Activated CD4-positive, alpha-beta memory T cell treated with anti-CD3 and anti-CD28 coated beads, Interleukin-2, amount 10 ng/mL, durations not matched to agents 7 days and 5 days (primary cell): ENCODE measurements around the gene FXYD1. TPM values are rescaled to one million over a fixed set of nuclear protein-coding genes. Genes with fewer than 3 reads are reported as not detected.

Experiments
- CTCF ChIA-PET: fragments of 350-600 bp; sonication (Branson Sonifier 250); formaldehyde crosslinking; loops from one replicate; lab custom pipeline; 2021; ENCODE audit warnings: antibody characterized with exemption, inconsistent platforms; lab: Charles Lee
- POLR2A ChIA-PET: fragments of 350-600 bp; sonication (Branson Sonifier 250); formaldehyde crosslinking; loops from one replicate; lab custom pipeline; 2021; ENCODE audit warnings: antibody characterized with exemption; lab: Charles Lee
- DNase-seq: peaks from one replicate; pipeline ENCODE4 v3.0.0-alpha.2; 2020
- H3K27ac Mint-ChIP-seq: one replicate; pipeline ENCODE4 v1.8.0; 2021; ENCODE audit warnings: mild to moderate bottlenecking, mixed read lengths
- H3K27me3 Mint-ChIP-seq: one replicate; pipeline ENCODE4 v1.8.0; 2021; ENCODE audit warnings: mixed read lengths
- H3K36me3 Mint-ChIP-seq: one replicate; pipeline ENCODE4 v1.8.0; 2021; ENCODE audit warnings: low read depth, mixed read lengths
- H3K4me1 Mint-ChIP-seq: one replicate; pipeline ENCODE4 v1.8.0; 2021; ENCODE audit warnings: mixed read lengths
- H3K4me3 Mint-ChIP-seq: one replicate; pipeline ENCODE4 v1.8.0; 2021; ENCODE audit warnings: mild to moderate bottlenecking, mixed read lengths
- H3K9me3 Mint-ChIP-seq: one replicate; pipeline ENCODE4 v1.8.0; 2021; ENCODE audit warnings: mixed read lengths
- total RNA-seq, 2 experiments: library from RNA; stranded (reverse); gene quantifications; one replicate each; pipeline ENCODE4 v1.2.3, GENCODE V29; 2021

The FXYD1 gene
- total RNA-seq, 2 experiments from 2014 or later, result 3.3 to 3.6 TPM

DNA sequence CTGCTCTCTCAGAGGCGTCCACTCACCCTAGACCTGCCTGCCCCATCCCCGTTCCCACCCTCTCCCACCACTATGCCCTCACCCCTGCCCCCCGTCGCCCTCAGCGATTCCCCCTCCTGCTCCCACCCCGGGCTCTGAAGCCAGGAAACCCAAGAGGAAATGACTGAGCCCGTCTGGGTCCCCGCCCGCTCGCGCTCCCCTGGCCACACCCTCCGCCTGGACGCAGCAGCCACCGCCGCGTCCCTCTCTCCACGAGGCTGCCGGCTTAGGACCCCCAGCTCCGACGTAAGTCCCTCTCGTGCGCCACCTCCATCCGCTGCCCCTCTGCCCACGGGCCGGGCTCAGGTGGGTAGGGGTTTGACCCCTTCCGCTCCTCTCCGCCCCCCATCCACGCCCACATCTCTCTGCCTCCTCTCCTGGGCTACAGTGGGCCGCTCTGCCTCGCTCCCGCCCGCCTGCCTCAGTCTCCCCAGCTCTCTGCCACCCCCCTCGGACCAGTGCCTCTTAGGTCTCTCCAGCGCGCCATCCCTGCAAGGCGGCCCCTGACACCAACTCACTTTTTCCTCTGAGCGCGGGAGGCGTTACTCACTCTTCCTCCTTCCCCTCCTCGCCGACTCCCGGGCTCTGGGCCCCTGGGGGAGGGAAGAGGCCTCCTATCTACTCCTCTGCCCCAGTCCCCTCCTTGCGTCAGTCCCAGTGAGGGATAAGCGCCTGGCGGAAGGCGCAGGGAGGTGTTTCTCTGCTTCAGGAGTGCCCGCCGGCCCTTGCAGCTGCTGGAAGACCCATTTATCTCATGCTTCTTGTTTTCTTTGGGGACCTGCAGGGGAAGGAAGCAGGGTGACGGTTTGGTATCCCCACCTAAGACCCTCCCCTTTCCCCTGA lies 16.1 kb downstream of the FXYD1 start, which contains the start of gene FXYD5:
FXYD5 (plus strand) TSS at position 211 of the 882 bp plus-strand sequence. CDS start 816 bp downstream, outside the sequence.
- peaks cover 4% of the 10 kb centered on the region for H3K27me3 Mint-ChIP-seq
- peak within 1 kb of the TSS; percentile 97 for H3K27ac Mint-ChIP-seq
- CTCF ChIA-PET, result interaction anchor here (0.6 to 4.9 kb wide), 28 partner anchors 8 to 1978 kb away, joined by 3 to 47 read pairs (median 4); partner anchors contain the start of genes FXYD3 and FXYD7
- H3K4me3 Mint-ChIP-seq, result peak within 1 kb of the TSS; percentile 100
- POLR2A ChIA-PET, result interaction anchor here (0.8 to 10.6 kb wide), 14 partner anchors 8 to 725 kb away, joined by 3 to 106 read pairs (median 8); partner anchors contain the start of genes FXYD7 and USF2
- H3K9me3 Mint-ChIP-seq, result peaks cover 2% of the 10 kb centered on the region
- peak; percentile 76 for DNase-seq
- H3K4me1 Mint-ChIP-seq, result peaks cover 57% of the 10 kb centered on the region
- H3K36me3 Mint-ChIP-seq, result peaks cover 57% of the 10 kb centered on the region

DNA sequence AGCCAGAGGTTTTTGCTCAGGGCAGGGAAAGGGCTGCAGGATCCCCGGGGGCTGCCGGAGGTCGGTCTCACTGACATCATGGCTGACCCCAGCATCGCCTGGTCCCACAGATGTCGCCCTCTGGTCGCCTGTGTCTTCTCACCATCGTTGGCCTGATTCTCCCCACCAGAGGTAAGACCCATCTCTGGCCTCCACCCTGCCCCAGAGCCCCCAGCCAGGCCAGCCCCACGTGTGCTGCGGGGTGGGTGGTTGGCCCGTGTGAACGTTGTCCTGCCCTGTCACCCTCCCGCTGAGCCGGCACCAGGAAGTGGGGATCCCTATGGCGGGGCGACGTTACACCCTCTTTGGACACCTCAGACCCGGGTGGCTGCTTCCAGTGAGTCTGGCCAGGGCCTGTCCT lies 16.8 kb downstream of the FXYD1 start:
- peaks cover 2% of the 10 kb centered on the region for H3K9me3 Mint-ChIP-seq
- peak overlapping the region; percentile 97 for H3K27ac Mint-ChIP-seq
- CTCF ChIA-PET, result no interaction called here
- POLR2A ChIA-PET, result interaction anchor here (3.1 to 10.6 kb wide), 6 partner anchors 13 to 111 kb away, joined by 15 to 106 read pairs (median 36); partner anchors contain the start of gene FXYD7
- H3K36me3 Mint-ChIP-seq, result peaks cover 64% of the 10 kb centered on the region
- peaks cover 57% of the 10 kb centered on the region for H3K4me1 Mint-ChIP-seq
- H3K4me3 Mint-ChIP-seq, result peak overlapping the region; percentile 100
- peak; percentile 43 for DNase-seq
- peaks cover 4% of the 10 kb centered on the region for H3K27me3 Mint-ChIP-seq

DNA sequence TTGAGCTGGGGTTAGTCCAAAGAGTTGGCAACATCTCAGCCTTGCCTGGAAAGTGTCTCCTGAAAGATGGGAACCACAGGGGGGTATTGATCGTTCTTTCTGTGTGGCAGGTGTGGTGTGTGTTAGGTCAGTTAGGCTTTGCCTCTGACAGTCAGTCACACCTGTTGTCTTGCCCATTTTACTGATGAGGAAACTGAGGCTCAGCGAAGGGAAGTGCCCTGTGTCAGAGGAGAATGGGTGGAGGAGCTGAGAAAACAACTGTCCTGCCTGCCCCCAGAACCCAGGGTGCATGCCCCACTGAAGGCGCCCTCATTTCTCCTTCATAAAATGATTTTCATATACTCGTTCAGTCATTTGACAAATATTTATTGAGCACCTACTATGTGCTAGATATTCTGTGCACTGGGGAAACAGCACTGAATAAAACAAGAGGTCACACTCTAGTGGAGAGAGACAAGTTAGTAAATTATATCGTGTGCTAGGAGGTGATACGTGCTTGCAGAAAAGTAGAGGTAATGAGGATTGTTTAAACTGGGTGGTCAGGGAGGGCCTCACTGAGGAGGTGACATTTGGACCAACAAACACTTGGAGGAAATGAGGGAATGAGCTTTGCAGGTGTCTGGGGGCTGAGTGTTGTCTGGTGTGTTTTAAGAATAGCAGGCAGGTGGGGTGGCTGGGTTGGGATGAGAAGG lies 17.5 kb downstream of the FXYD1 start:
- Mint-ChIP-seq H3K4me3 (peak overlapping the region; percentile 100), H3K36me3 (peaks cover 70% of the 10 kb centered on the region), H3K27ac (peak overlapping the region; percentile 97), H3K4me1 (peaks cover 55% of the 10 kb centered on the region), H3K27me3 (peaks cover 4% of the 10 kb centered on the region), H3K9me3 (peaks cover 4% of the 10 kb centered on the region)
- POLR2A ChIA-PET, result interaction anchor here (1.0 to 10.6 kb wide), 8 partner anchors 14 to 110 kb away, joined by 3 to 106 read pairs (median 30); partner anchors contain the start of gene FXYD7
- DNase-seq, result no peak
- CTCF ChIA-PET, result interaction anchor here (0.7 to 0.8 kb wide), 3 partner anchors 14 to 504 kb away, joined by 3 to 4 read pairs (median 3); no protein-coding TSS in a partner anchor

DNA sequence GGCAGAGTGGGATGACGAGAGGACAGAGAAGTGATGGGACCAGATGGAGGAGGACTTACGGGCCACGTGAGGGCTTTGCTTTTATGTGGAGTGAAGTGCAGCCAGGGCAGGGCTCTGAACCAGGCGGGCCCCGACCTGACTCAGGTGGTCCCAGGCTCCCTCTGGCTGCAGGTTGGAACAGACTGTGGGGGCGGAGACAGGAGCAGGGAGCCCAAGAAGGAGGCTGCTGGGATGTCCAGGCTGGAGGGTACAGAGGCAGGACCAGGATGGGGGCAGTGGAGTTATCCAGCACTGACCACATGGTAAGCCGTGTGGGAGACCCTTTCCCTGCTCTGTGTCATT lies 18.0 kb downstream of the FXYD1 start:
- CTCF ChIA-PET, result interaction anchor here (0.7 to 0.8 kb wide), 3 partner anchors 15 to 504 kb away, joined by 3 to 4 read pairs (median 3); no protein-coding TSS in a partner anchor
- peak overlapping the region; percentile 97 for H3K27ac Mint-ChIP-seq
- peaks cover 76% of the 10 kb centered on the region for H3K36me3 Mint-ChIP-seq
- H3K4me1 Mint-ChIP-seq, result peaks cover 60% of the 10 kb centered on the region
- peaks cover 4% of the 10 kb centered on the region for H3K27me3 Mint-ChIP-seq
- peak overlapping the region; percentile 100 for H3K4me3 Mint-ChIP-seq
- POLR2A ChIA-PET, result interaction anchor here (1.0 to 10.6 kb wide), 5 partner anchors 8 to 56 kb away, joined by 3 to 106 read pairs (median 4); no protein-coding TSS in a partner anchor
- peaks cover 9% of the 10 kb centered on the region for H3K9me3 Mint-ChIP-seq
- no peak for DNase-seq

DNA sequence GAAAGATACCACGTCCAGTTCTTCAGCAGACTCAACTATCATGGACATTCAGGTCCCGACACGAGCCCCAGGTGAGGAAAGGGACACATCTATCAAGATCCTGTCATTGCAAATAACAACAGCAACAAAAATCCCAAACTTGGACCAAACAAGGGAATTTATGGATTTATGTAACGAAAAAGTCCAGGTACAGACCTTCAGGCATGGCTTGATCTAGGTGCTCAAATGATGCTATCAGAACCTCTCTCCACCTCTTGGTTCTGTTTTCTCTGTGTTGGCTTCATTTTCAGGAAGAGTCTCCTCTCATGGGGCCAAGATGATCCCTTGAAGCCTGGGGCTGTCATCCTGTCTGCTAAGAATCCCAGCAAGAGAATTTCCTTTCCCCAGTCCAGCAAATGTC lies 18.8 kb downstream of the FXYD1 start:
- ChIA-PET POLR2A (interaction anchor here (1.1 to 10.6 kb wide), 2 partner anchors 8 to 13 kb away, joined by 3 to 106 read pairs; no protein-coding TSS in a partner anchor), CTCF (interaction anchor here (1.2 kb wide), 1 partner anchor 15 kb away, joined by 5 read pairs; no protein-coding TSS in a partner anchor)
- peaks cover 84% of the 10 kb centered on the region for H3K36me3 Mint-ChIP-seq
- H3K27me3 Mint-ChIP-seq, result peaks cover under 1% of the 10 kb centered on the region
- H3K4me1 Mint-ChIP-seq, result peaks cover 61% of the 10 kb centered on the region
- H3K27ac Mint-ChIP-seq, result no peak overlapping the region
- H3K9me3 Mint-ChIP-seq, result peaks cover 16% of the 10 kb centered on the region
- peak overlapping the region; percentile 100 for H3K4me3 Mint-ChIP-seq
- DNase-seq, result no peak

DNA sequence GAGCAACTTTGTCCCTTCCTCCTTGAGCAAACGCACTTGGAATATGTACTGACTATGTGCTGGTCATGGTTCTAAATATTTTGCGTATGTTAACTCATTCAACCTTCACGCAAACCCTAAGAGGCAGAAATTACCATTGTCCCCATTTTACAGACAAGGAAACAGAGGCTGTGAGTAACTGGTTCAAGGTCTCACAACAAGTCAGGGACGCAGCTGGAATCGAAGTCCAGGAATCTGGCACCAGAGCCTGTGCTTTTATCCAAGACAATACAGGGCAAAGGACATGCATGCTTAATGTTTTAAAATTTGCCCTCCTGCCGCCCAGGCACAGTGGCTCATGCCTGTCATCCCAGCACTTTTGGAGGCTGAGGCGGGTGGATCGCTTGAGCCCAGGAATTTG lies 21.0 kb downstream of the FXYD1 start:
- H3K27ac Mint-ChIP-seq, result no peak overlapping the region
- CTCF ChIA-PET, result interaction anchor here (1.6 kb wide), 1 partner anchor 58 kb away, joined by 3 read pairs; no protein-coding TSS in a partner anchor
- no peak for DNase-seq
- peaks cover 100% of the 10 kb centered on the region for H3K36me3 Mint-ChIP-seq
- POLR2A ChIA-PET, result interaction anchor here (1.3 to 10.6 kb wide), 3 partner anchors 11 to 47 kb away, joined by 3 to 106 read pairs (median 7); no protein-coding TSS in a partner anchor
- no peaks in the 10 kb centered on the region for H3K27me3 Mint-ChIP-seq
- H3K9me3 Mint-ChIP-seq, result peaks cover 29% of the 10 kb centered on the region
- no peak overlapping the region for H3K4me3 Mint-ChIP-seq
- H3K4me1 Mint-ChIP-seq, result peaks cover 61% of the 10 kb centered on the region

DNA sequence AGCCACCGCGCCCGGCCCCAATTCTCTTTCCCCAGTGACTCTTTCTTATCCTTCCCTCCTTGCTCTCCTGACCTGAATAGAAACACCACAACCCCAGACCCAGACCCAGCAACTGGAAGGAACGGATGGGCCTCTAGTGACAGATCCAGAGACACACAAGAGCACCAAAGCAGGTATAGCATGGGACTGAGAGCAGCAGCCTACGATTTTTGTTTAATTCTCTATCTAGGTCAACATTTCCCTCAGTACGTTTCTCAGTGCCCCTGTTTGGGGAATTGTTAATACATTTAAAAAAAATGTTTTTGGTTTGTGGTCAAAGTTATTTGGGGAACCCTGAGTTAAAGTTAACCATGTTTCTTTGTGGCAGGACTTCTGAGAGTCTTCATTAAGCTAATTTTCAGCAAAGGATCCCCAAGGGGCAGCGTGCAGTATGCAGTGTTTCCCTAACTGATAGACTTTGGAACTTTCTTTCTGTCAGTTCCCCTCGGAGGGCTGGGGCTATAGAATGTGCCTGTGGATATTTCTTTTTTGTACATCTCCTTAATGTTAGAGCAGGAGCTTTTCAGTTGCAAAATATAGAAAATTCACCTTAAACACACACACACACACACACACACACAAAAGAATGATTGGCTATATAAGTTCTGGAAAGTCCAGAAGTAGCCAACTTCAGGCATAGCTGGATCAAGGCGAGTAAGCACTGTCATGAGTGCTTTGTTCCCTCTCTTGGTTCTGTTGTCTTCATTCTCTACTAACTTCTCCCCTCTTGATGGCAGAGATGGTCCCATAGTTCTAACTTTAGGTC lies 22.2 kb downstream of the FXYD1 start:
- no peaks in the 10 kb centered on the region for H3K27me3 Mint-ChIP-seq
- POLR2A ChIA-PET, result interaction anchor here (0.7 to 10.6 kb wide), 4 partner anchors 10 to 51 kb away, joined by 3 to 106 read pairs (median 5); no protein-coding TSS in a partner anchor
- peaks cover 64% of the 10 kb centered on the region for H3K4me1 Mint-ChIP-seq
- H3K27ac Mint-ChIP-seq, result no peak overlapping the region
- H3K9me3 Mint-ChIP-seq, result peaks cover 35% of the 10 kb centered on the region
- CTCF ChIA-PET, result interaction anchor here (1.6 kb wide), 1 partner anchor 56 kb away, joined by 3 read pairs; no protein-coding TSS in a partner anchor
- no peak for DNase-seq
- H3K4me3 Mint-ChIP-seq, result no peak overlapping the region
- H3K36me3 Mint-ChIP-seq, result peaks cover 100% of the 10 kb centered on the region

DNA sequence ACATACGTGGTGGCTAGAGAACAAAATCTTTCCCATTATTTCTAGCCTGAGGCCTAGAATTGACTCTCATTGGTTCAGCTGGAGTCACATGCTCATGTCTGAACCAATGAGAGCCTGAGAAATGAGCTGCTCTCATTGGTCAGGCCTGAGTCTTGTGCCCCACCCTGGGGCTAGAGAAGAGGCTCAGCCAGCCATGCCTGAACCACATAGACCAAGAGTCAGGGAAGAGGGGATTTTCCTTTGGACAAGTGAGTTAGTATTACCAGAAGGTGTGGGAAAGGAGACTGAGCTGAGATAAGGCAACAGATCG lies 22.8 kb downstream of the FXYD1 start:
- POLR2A ChIA-PET, result interaction anchor here (0.7 to 10.6 kb wide), 5 partner anchors 9 to 53 kb away, joined by 3 to 106 read pairs (median 3); no protein-coding TSS in a partner anchor
- no peaks in the 10 kb centered on the region for H3K27me3 Mint-ChIP-seq
- H3K4me3 Mint-ChIP-seq, result no peak overlapping the region
- no peak overlapping the region for H3K27ac Mint-ChIP-seq
- peaks cover 64% of the 10 kb centered on the region for H3K4me1 Mint-ChIP-seq
- H3K36me3 Mint-ChIP-seq, result peaks cover 100% of the 10 kb centered on the region
- DNase-seq, result no peak
- H3K9me3 Mint-ChIP-seq, result peaks cover 40% of the 10 kb centered on the region
- CTCF ChIA-PET, result no interaction called here

DNA sequence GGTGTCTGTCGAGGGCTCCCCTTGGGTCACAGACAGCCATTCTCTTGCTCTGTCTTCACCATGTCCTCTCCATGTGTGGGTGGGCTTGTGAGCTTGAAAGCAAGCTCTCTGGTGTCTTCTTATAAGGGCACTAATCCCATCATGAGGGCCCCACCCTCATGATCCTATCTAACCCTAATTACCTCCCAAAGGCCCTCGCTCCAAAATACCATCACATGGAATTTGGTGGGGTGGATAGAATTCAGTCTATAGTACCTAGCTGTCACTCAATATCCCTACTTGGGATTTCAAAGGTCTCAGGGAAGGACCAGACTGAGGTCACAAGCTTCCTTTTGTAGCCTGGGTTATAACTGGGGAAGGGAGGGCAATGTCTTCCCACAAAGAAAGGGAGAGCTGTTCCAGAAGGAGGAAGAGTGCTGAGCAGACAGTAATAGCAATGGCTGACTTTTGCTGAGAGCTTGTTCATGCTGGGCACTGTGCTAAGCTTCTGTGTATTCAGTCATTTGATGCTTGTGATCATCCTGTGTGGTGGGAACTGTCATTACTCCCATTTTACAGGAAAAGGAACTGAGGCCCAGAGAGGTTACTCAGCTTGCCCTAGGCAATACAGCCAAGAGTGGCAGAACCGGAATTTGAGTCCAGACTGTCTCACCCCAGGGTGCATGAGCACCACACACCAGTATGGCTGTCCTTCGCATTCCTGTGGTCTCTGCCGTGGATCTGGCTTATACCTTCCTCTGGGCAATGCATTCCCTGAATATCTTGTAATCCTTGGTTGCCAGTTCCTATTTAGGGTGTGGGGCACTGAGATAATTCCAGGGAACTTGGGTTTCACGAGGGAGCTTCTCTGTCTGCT lies 24.1 kb downstream of the FXYD1 start:
- H3K27ac Mint-ChIP-seq, result no peak overlapping the region
- no peak for DNase-seq
- H3K4me3 Mint-ChIP-seq, result no peak overlapping the region
- peaks cover 100% of the 10 kb centered on the region for H3K36me3 Mint-ChIP-seq
- H3K27me3 Mint-ChIP-seq, result no peaks in the 10 kb centered on the region
- CTCF ChIA-PET, result interaction anchor here (0.8 to 1.8 kb wide), 3 partner anchors 9 to 21 kb away, joined by 3 to 6 read pairs (median 3); partner anchors contain the start of gene FXYD5
- POLR2A ChIA-PET, result interaction anchor here (0.6 to 10.6 kb wide), 5 partner anchors 8 to 577 kb away, joined by 3 to 106 read pairs (median 3); partner anchors contain the start of gene FXYD5
- peaks cover 65% of the 10 kb centered on the region for H3K4me1 Mint-ChIP-seq
- H3K9me3 Mint-ChIP-seq, result peaks cover 44% of the 10 kb centered on the region

DNA sequence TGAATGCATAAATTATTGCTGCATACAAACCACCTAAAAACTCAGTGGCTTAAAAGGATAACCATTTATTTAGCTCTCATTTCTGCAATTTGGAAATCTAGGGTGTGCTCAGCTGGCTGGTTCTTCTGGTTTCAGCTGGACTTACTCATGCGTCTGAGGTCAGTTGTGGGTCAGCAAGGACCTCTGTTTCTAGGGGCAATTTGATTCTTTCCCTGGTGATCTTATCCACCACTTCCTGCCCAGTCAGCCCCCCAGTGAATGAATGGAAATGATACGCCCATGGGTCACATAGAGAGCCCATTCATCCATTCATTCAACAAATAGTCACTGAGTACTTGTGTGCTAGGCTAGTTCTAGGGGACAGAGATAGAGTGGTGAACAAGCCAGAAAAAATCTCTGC lies 25.8 kb downstream of the FXYD1 start:
- ChIA-PET CTCF (interaction anchor here (1.8 kb wide), 1 partner anchor 10 kb away, joined by 6 read pairs; the partner anchor contains the start of gene FXYD5), POLR2A (interaction anchor here (1.0 kb wide), 2 partner anchors 10 to 42 kb away, joined by 3 to 6 read pairs; partner anchors contain the start of gene FXYD5)
- Mint-ChIP-seq H3K27ac (no peak overlapping the region), H3K4me1 (peaks cover 62% of the 10 kb centered on the region), H3K4me3 (no peak overlapping the region), H3K9me3 (peaks cover 43% of the 10 kb centered on the region), H3K27me3 (no peaks in the 10 kb centered on the region), H3K36me3 (peaks cover 98% of the 10 kb centered on the region)
- DNase-seq, result no peak
